Measurements from ENCODE around the gene ELOVL6. TPM values are rescaled to one million over a fixed set of nuclear protein-coding genes. Genes with fewer than 3 reads are reported as not detected.

The ELOVL6 gene
- total and polyA plus RNA-seq, 7 experiments from 2014 or later: 0.13 to 32.9 (median 0.81) TPM

- peaks cover 0 to 15% (median 0%) of the 10 kb centered on the region in 5 donors for H3K36me3 Mint-ChIP-seq
- ATAC-seq (no peak), DNase-seq (no peak)
- Histone ChIP-seq H3K9me3 (ENCODE audit: control insufficient read depth in 2 of 3, low read length in 3 of 3) (no peaks in the 10 kb centered on the region), H3K36me3 (ENCODE audit: control insufficient read depth in 2 of 3, insufficient read depth in 3 of 3, low read length in 3 of 3) (no peaks in the 10 kb centered on the region), H3K4me1 (ENCODE audit: control insufficient read depth in 2 of 2, insufficient read depth in 2 of 2, low read length in 2 of 2) (no peaks in the 10 kb centered on the region), H3K27me3 (ENCODE audit: control insufficient read depth in 2 of 2, insufficient read depth in 2 of 2, low read length in 2 of 2) (no peaks in the 10 kb centered on the region), H3K27ac (ENCODE audit: low read depth, low read length) (no peak overlapping the region), H3K4me3 (ENCODE audit: low read length) (no peak overlapping the region)
- no peak overlapping the region for H3K27ac Mint-ChIP-seq
- H3K4me3 Mint-ChIP-seq: no peak overlapping the region
- CTCF ChIA-PET: no interaction called here
- POLR2A ChIA-PET: no interaction called here
- H3K9me3 Mint-ChIP-seq: no peaks in the 10 kb centered on the region
- peaks cover 0 to 12% (median 2%) of the 10 kb centered on the region in 7 donors for H3K4me1 Mint-ChIP-seq
- intact Hi-C loops (cut with micrococcal nuclease): no loop called here
- no peaks in the 10 kb centered on the region for H3K27me3 Mint-ChIP-seq
These were observed 60.6 kb downstream of the ELOVL6 start for GRCh38 chr4:110137829-110138228.

- peaks cover 0 to 19% (median 0%) of the 10 kb centered on the region in 5 donors for H3K36me3 Mint-ChIP-seq
- H3K4me1 Mint-ChIP-seq: peaks cover 0 to 16% (median 3%) of the 10 kb centered on the region in 7 donors
- Histone ChIP-seq H3K4me1 (ENCODE audit: control insufficient read depth in 2 of 2, insufficient read depth in 2 of 2, low read length in 2 of 2) (no peaks in the 10 kb centered on the region), H3K4me3 (ENCODE audit: low read length) (no peak overlapping the region), H3K36me3 (ENCODE audit: control insufficient read depth in 2 of 3, insufficient read depth in 3 of 3, low read length in 3 of 3) (no peaks in the 10 kb centered on the region), H3K9me3 (ENCODE audit: control insufficient read depth in 2 of 3, low read length in 3 of 3) (no peaks in the 10 kb centered on the region), H3K27me3 (ENCODE audit: control insufficient read depth in 2 of 2, insufficient read depth in 2 of 2, low read length in 2 of 2) (no peaks in the 10 kb centered on the region), H3K27ac (ENCODE audit: low read depth, low read length) (no peak overlapping the region)
- DNase-seq (no peak), ATAC-seq (no peak)
- intact Hi-C loops (cut with micrococcal nuclease): no loop called here
- H3K27ac Mint-ChIP-seq: peak overlapping the region in 1 of 9 donors; percentile 23
- no peaks in the 10 kb centered on the region for H3K27me3 Mint-ChIP-seq
- ChIA-PET CTCF (no interaction called here), POLR2A (no interaction called here)
- no peak overlapping the region for H3K4me3 Mint-ChIP-seq
- no peaks in the 10 kb centered on the region for H3K9me3 Mint-ChIP-seq
These were observed 62.9 kb downstream of the ELOVL6 start for GRCh38 chr4:110135523-110135922.

- Histone ChIP-seq H3K27ac (ENCODE audit: low read depth, low read length) (no peak overlapping the region), H3K4me3 (ENCODE audit: low read length) (no peak overlapping the region), H3K27me3 (ENCODE audit: control insufficient read depth in 2 of 2, insufficient read depth in 2 of 2, low read length in 2 of 2) (no peaks in the 10 kb centered on the region), H3K36me3 (ENCODE audit: control insufficient read depth in 2 of 3, insufficient read depth in 3 of 3, low read length in 3 of 3) (no peaks in the 10 kb centered on the region), H3K4me1 (ENCODE audit: control insufficient read depth in 2 of 2, insufficient read depth in 2 of 2, low read length in 2 of 2) (no peaks in the 10 kb centered on the region), H3K9me3 (ENCODE audit: control insufficient read depth in 2 of 3, low read length in 3 of 3) (no peaks in the 10 kb centered on the region)
- ATAC-seq: no peak
- Mint-ChIP-seq H3K27ac (no peak overlapping the region), H3K27me3 (no peaks in the 10 kb centered on the region), H3K36me3 (peaks cover 0 to 19% (median 0%) of the 10 kb centered on the region in 5 donors), H3K4me1 (peaks cover 0 to 16% (median 3%) of the 10 kb centered on the region in 7 donors), H3K9me3 (no peaks in the 10 kb centered on the region), H3K4me3 (no peak overlapping the region)
- intact Hi-C loops (cut with micrococcal nuclease): no loop called here
- ChIA-PET POLR2A (no interaction called here), CTCF (no interaction called here)
- no peak for DNase-seq
These were observed 63.3 kb downstream of the ELOVL6 start for GRCh38 chr4:110135076-110135475.

- Mint-ChIP-seq H3K9me3 (no peaks in the 10 kb centered on the region), H3K4me3 (no peak overlapping the region), H3K27ac (no peak overlapping the region), H3K27me3 (no peaks in the 10 kb centered on the region), H3K4me1 (peaks cover 0 to 21% (median 3%) of the 10 kb centered on the region in 7 donors), H3K36me3 (peaks cover 0 to 19% (median 0%) of the 10 kb centered on the region in 5 donors)
- ChIA-PET POLR2A (no interaction called here), CTCF (no interaction called here)
- intact Hi-C loops (cut with micrococcal nuclease): no loop called here
- ATAC-seq (no peak), DNase-seq (no peak)
- Histone ChIP-seq H3K27me3 (ENCODE audit: control insufficient read depth in 2 of 2, insufficient read depth in 2 of 2, low read length in 2 of 2) (no peaks in the 10 kb centered on the region), H3K36me3 (ENCODE audit: control insufficient read depth in 2 of 3, insufficient read depth in 3 of 3, low read length in 3 of 3) (no peaks in the 10 kb centered on the region), H3K9me3 (ENCODE audit: control insufficient read depth in 2 of 3, low read length in 3 of 3) (no peaks in the 10 kb centered on the region), H3K4me1 (ENCODE audit: control insufficient read depth in 2 of 2, insufficient read depth in 2 of 2, low read length in 2 of 2) (no peaks in the 10 kb centered on the region), H3K27ac (ENCODE audit: low read depth, low read length) (no peak overlapping the region), H3K4me3 (ENCODE audit: low read length) (no peak overlapping the region)
These were observed 64.0 kb downstream of the ELOVL6 start for GRCh38 chr4:110134269-110134869.

- peak overlapping the region in 1 of 9 donors; percentile 18 for H3K27ac Mint-ChIP-seq
- Histone ChIP-seq H3K4me3 (ENCODE audit: low read length) (no peak overlapping the region), H3K36me3 (ENCODE audit: control insufficient read depth in 2 of 3, insufficient read depth in 3 of 3, low read length in 3 of 3) (no peaks in the 10 kb centered on the region), H3K9me3 (ENCODE audit: control insufficient read depth in 2 of 3, low read length in 3 of 3) (no peaks in the 10 kb centered on the region), H3K4me1 (ENCODE audit: control insufficient read depth in 2 of 2, insufficient read depth in 2 of 2, low read length in 2 of 2) (no peaks in the 10 kb centered on the region), H3K27ac (ENCODE audit: low read depth, low read length) (no peak overlapping the region), H3K27me3 (ENCODE audit: control insufficient read depth in 2 of 2, insufficient read depth in 2 of 2, low read length in 2 of 2) (no peaks in the 10 kb centered on the region)
- peaks cover 0 to 25% (median 0%) of the 10 kb centered on the region in 5 donors for H3K36me3 Mint-ChIP-seq
- ChIA-PET CTCF (no interaction called here), POLR2A (no interaction called here)
- ATAC-seq (no peak), DNase-seq (no peak)
- H3K4me1 Mint-ChIP-seq: peaks cover 0 to 31% (median 3%) of the 10 kb centered on the region in 7 donors
- H3K27me3 Mint-ChIP-seq: no peaks in the 10 kb centered on the region
- peaks cover 0 to under 1% (median 0%) of the 10 kb centered on the region in 11 donors for H3K9me3 Mint-ChIP-seq
- no peak overlapping the region for H3K4me3 Mint-ChIP-seq
- intact Hi-C loops (cut with micrococcal nuclease): no loop called here
These were observed 65.3 kb downstream of the ELOVL6 start for GRCh38 chr4:110132816-110133719.

- no peak for DNase-seq
- ChIA-PET CTCF (interaction anchor here (0.6 kb wide), 1 partner anchor 76 kb away, joined by 3 read pairs; no protein-coding TSS in a partner anchor), POLR2A (interaction anchor here (0.5 kb wide), 1 partner anchor 32 kb away, joined by 3 read pairs; no protein-coding TSS in a partner anchor)
- H3K27me3 ChIP-seq (ENCODE audit: control insufficient read depth in 2 of 2, insufficient read depth in 2 of 2, low read length in 2 of 2): no peaks in the 10 kb centered on the region
- H3K9me3 ChIP-seq (ENCODE audit: control insufficient read depth in 2 of 3, low read length in 3 of 3): no peaks in the 10 kb centered on the region
- Mint-ChIP-seq H3K27me3 (no peaks in the 10 kb centered on the region), H3K27ac (no peak overlapping the region), H3K36me3 (peaks cover 0 to 29% (median 0%) of the 10 kb centered on the region in 5 donors), H3K4me3 (no peak overlapping the region), H3K9me3 (peaks cover 0 to 2% (median 0%) of the 10 kb centered on the region in 11 donors), H3K4me1 (peaks cover 0 to 36% (median 3%) of the 10 kb centered on the region in 7 donors)
- no peaks in the 10 kb centered on the region for H3K4me1 ChIP-seq (ENCODE audit: control insufficient read depth in 2 of 2, insufficient read depth in 2 of 2, low read length in 2 of 2)
- no peak overlapping the region for H3K27ac ChIP-seq (ENCODE audit: low read depth, low read length)
- intact Hi-C loops (cut with micrococcal nuclease): no loop called here
- no peak for ATAC-seq
- no peak overlapping the region for H3K4me3 ChIP-seq (ENCODE audit: low read length)
- no peaks in the 10 kb centered on the region for H3K36me3 ChIP-seq (ENCODE audit: control insufficient read depth in 2 of 3, insufficient read depth in 3 of 3, low read length in 3 of 3)
These were observed 66.5 kb downstream of the ELOVL6 start for GRCh38 chr4:110131916-110132315.

Measured in naive thymus-derived CD4-positive, alpha-beta T cell (primary cell).